Measurements from ENCODE around the gene APC2. TPM values are rescaled to one million over a fixed set of nuclear protein-coding genes. Genes with fewer than 3 reads are reported as not detected.
"Not testable (repeated sequence)": the region's sequence is repeated elsewhere in the genome, so short reads cannot be mapped to it uniquely, and the experiment has no call there.

The APC2 gene
- total RNA-seq, 1 experiment from 2014 or later = 0.17 TPM

- no peak for DNase-seq (ENCODE audit: low read depth)
Observed at GRCh38 chr19:1466018-1466460, 16.1 kb downstream of the APC2 start.

GRCh38 chr19:1466461-1467214 lies 16.7 kb downstream of the APC2 start:
- DNase-seq (ENCODE audit: low read depth) = no peak

DNA sequence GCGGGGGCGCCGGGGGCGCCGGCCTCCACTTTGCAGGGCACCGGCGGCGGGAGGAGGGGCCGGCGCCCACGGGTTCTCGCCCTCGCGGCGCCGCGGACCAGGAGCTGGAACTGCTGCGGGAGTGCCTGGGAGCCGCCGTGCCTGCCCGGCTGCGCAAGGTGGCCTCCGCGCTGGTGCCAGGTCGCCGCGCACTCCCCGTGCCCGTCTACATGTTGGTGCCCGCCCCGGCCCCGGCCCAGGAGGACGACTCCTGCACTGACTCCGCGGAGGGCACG lies 17.2 kb downstream of the APC2 start:
- DNase-seq (ENCODE audit: low read depth) = no peak

DNA sequence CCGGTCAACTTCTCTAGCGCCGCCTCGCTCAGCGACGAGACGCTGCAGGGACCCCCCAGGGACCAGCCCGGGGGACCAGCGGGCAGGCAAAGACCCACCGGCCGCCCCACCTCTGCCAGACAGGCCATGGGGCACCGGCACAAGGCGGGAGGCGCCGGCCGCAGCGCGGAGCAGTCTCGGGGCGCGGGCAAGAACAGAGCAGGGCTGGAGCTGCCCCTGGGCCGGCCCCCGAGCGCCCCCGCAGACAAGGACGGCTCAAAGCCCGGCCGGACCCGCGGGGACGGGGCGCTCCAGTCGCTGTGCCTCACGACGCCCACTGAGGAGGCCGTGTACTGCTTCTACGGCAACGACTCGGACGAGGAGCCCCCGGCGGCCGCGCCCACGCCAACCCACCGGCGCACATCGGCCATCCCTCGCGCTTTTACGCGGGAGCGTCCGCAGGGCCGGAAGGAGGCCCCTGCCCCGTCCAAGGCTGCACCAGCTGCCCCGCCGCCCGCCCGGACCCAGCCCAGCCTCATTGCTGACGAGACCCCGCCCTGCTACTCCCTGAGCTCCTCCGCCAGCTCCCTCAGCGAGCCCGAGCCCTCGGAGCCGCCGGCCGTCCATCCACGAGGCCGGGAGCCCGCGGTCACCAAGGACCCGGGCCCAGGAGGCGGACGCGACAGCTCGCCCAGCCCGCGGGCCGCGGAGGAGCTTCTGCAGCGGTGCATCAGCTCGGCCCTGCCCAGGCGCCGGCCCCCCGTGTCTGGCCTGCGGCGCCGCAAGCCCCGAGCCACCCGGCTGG lies 17.8 kb downstream of the APC2 start:
- DNase-seq (ENCODE audit: low read depth) = no peak

DNA sequence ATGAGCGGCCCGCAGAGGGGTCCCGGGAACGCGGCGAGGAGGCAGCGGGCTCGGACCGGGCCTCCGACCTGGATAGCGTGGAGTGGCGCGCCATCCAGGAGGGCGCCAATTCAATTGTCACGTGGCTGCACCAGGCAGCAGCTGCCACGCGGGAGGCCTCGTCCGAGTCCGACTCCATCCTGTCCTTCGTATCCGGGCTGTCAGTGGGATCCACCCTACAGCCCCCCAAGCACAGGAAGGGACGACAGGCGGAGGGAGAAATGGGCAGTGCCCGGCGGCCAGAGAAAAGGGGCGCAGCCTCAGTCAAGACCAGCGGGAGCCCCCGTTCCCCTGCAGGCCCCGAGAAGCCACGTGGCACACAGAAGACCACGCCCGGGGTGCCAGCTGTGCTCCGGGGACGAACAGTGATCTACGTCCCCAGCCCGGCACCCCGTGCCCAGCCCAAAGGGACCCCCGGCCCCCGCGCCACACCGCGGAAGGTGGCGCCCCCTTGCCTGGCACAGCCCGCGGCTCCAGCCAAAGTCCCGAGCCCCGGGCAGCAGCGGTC lies 18.4 kb downstream of the APC2 start:
- no peak for DNase-seq (ENCODE audit: low read depth)

DNA sequence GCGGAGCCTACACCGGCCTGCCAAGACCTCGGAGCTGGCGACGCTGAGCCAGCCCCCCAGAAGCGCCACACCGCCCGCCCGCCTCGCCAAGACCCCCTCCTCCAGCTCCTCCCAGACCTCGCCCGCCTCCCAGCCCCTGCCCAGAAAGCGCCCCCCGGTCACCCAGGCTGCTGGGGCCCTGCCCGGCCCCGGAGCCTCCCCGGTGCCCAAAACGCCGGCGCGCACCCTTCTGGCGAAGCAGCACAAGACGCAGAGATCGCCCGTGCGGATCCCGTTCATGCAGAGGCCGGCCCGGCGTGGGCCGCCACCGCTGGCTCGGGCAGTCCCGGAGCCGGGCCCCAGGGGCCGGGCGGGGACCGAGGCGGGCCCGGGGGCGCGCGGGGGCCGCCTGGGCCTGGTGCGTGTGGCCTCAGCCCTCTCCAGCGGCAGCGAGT lies 18.9 kb downstream of the APC2 start:
- no peak for DNase-seq (ENCODE audit: low read depth)

DNA sequence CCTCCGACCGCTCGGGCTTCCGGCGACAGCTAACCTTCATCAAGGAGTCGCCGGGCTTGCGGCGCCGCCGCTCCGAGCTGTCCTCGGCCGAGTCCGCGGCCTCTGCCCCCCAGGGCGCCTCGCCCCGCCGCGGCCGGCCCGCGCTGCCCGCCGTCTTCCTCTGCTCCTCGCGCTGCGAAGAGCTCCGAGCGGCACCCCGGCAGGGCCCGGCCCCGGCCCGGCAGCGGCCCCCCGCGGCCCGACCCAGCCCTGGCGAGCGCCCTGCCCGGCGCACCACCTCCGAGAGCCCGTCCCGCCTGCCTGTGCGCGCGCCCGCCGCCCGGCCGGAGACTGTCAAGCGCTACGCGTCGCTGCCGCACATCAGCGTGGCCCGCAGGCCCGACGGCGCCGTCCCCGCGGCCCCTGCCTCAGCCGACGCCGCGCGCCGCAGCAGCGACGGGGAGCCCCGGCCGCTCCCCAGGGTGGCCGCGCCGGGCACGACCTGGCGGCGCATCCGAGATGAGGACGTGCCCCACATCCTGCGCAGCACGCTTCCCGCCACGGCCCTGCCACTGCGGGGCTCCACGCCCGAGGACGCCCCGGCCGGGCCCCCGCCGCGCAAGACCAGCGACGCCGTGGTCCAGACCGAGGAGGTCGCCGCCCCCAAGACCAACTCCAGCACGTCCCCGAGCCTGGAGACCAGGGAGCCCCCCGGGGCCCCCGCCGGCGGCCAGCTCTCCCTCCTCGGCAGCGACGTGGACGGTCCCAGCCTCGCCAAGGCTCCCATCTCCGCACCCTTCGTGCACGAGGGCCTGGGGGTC lies 19.5 kb downstream of the APC2 start:
- no peak for DNase-seq (ENCODE audit: low read depth)

DNA sequence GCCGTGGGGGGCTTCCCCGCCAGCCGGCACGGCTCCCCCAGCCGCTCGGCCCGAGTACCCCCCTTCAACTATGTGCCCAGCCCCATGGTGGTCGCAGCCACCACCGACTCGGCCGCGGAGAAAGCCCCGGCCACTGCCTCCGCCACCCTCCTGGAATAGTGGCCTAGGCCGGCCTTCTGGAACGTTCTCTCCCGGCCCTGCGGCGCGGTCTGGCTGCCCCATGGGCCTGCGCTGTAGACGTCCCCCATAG lies 20.1 kb downstream of the APC2 start:
- DNase-seq (ENCODE audit: low read depth) = no peak

DNA sequence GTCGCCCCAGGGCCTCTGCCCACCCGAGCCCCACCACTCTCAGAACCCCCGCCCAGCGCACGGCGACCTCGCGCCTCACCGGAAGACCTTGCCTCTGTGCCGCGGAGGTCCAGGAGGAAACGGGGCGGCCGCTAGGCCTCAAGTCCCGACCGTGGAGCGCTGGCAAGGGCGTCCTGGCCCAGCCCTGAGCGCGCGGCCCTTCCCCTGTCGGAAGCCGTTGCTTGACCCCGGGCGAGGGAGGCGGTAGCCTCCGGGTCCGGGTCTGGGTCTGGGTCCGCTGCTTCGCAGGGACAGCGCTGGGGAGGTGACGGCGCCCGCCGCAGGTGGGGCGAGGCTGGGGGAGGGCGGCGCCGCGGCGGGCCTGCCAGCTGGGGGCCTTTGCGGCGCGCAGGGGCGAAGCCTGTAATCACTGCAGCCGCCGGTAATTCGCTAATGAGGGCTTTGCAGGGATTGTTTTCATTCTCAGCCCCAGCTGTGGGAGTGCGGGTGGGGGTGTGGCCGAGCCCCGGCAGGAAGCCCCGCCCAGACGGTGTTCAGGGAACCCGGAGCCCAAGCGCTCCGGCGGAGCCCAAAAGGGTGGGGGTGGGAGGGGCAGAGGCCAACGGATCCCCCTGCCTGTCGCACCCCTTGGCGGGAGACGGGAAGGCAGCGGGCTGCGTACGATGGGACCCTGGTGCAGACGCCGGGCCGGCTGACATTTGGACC lies 20.5 kb downstream of the APC2 start:
- no peak for DNase-seq (ENCODE audit: low read depth)

DNA sequence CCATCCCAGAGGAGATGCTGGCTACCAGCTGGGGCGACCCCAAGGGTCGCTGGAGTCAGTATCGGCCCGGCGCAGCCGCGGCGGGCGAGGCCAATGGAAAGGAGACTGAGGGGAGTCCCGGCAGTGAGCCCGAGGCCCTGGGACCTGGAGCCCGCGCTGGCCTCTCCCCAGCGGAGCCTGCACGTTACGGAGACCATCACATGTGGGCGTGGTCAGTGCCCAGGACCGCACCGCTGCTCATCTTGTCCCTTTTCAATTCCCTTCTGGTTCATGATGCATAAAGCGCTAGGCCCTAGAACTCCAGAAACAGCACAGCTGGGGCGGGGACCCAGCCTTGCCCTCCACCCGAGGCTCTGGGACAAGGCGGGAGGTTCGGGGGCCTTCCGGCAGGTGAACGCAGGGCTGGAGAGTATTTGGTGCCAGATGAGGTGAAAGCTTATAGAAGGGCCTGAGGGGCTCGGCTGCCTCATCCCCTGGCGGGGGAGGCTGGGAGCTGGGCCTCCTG lies 21.1 kb downstream of the APC2 start:
- no peak for DNase-seq (ENCODE audit: low read depth)

DNA sequence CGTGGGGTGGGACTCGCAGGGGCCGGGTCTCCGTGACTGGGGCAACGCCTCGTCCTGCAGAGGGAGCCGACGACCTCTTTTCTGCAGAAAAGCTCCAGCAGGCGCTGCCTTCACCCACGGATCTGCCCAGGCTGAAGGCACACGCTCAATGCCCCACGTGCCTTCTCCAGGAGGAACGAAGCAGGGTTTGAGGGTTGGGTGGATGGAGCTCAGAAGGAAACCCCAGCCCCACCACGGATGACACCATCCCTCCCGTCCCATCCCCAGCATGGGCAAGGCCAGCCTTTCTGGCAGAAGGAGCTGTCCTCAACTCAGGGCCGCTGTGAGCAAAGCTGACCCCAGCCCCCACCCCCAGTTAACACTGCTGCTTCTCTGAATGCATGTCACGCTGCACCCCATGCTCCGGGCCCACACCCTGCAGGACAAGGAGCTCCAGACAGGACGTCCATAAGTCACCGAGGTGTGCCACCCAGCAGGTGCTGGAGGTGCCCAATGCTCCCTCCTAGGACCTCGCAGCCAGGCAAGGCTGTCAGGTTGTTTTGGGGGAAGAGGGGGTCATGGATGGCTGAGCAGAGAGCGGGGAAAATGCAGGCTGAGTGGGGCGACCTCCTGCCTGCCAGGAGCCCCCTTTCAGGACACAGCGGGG lies 21.7 kb downstream of the APC2 start:
- no peak for DNase-seq (ENCODE audit: low read depth)

GRCh38 chr19:1472231-1473084 lies 22.5 kb downstream of the APC2 start:
- no peak for DNase-seq (ENCODE audit: low read depth)

DNA sequence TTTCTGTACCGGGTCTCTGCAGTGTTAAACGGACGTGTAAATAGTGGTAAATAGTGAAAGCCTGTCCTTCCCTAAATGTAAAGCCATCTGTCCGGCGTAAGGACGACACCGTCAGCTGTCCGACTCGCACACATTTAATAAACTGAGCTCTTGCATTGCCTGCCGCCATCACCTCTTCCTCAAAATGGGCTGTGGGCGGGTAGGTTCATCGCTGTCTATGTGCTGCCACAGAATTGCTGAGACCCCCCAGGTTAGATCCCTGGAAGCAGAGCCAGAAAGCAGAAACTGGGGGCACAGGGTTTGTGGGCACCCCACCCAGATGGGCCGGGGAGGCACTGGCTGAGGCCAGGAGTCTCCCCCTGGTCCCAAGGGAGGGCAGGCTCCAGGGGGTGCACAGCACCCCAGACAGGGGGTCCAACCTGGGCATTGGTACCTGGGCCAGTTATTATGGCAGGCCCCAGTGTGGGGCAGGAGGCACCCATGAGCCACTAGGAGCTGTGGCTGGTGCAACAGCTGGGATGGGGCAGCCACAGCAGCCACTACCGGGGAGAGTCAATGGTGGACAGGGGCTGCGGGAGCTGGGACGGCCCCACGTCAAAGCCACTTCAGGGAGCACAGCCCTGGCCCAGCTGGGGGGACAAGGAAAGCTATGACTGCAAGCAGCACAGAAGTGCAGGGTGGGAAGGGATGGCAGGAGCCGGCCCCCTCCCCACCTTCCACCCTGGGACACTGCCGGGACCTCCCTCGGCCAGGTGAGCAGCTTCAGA lies 23.3 kb downstream of the APC2 start:
- DNase-seq (ENCODE audit: low read depth) = no peak

GRCh38 chr19:1474011-1474764 lies 24.3 kb downstream of the APC2 start:
- no peak for DNase-seq (ENCODE audit: low read depth)

- no peak for DNase-seq (ENCODE audit: low read depth)
Observed at GRCh38 chr19:1474765-1475351, 24.9 kb downstream of the APC2 start.

DNA sequence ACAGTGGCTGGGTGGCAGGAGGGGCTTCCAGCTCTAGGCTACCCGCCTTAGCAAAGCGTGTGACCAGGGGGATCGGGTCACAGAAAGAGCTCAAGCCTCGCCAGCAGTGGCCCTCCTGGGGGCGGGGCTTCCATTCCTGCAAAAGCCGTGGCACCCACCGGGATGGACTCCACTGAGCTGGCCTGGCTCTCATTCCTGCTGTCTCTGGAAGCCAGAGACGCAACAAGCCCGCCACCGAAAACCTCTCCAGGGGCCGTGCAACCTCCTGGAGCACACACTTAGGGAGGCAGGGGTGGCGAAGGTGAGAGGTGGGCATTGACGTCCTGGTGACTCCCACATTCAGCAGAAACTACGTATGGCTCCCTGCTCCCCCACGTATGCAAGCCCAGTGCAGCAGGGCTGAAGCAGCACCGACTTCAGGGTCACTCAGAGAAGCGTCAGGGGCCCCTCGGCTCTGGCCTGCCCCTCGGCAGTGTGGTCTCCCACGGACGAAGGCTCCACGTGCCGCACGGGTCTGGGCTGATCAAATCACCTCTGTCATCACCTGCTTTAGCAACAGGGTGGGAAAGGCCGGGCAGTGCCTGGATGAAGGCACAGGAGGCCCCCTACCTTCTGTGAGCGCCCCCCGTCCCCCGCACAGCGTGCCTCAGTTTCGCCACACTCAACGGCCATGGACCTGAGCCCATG lies 26.0 kb downstream of the APC2 start:
- no peak for DNase-seq (ENCODE audit: low read depth)

DNA sequence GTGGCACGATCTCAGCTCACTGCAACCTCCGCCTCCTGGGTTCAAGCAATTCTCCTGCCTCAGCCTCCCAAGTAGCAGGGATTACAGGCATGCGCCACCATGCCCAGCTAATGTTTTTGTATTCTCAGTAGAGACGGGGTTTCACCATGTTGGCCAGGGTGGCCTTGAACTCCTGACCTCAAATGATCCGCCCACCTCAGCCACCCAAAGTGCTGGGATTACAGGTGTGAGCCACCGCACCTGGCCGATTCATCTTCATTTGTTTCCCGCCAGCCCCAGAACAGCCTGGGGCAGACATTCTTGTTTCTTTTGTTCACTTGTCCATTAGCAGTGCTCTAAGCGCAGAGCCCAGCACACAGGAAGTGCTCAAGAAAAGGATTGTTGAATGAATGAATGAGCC lies 27.1 kb downstream of the APC2 start:
- not testable (repeated sequence) for DNase-seq (ENCODE audit: low read depth)
